NT2/D1 (cell line): ENCODE measurements around the gene SYK.

Experiments
- SUZ12 ChIP-seq: IDR thresholded peaks from 2 replicates; pipeline ENCODE4 v1.6.1; 2011; ENCODE audit not compliant: insufficient read length, insufficient read depth; ENCODE audit errors: extremely low read depth
- YY1 ChIP-seq: IDR thresholded peaks from 2 replicates; pipeline ENCODE4 v1.6.1; 2011; ENCODE audit not compliant: insufficient read length, insufficient read depth
- ZNF274 ChIP-seq: IDR thresholded peaks from 2 replicates; pipeline ENCODE4 v1.6.1; 2011; ENCODE audit warnings: mild to moderate bottlenecking, low read depth, low read length

GRCh38 chr9:90830977-90831376 lies 29.4 kb downstream of the SYK start:
- no peak for TF ChIP-seq ZNF274
- TF ChIP-seq YY1: no peak
- TF ChIP-seq SUZ12: no peak
